Endothelial cell of umbilical vein (primary cell): Measurements from ENCODE around the gene SLC39A11.

ENCODE experiments used
- CTCF ChIP-seq, 2 donors: IDR thresholded peaks; 1 replicate in 1 of 2; 2 replicates in 1 of 2; pipeline ENCODE4 v1.5.1; 2011; ENCODE audit warnings: low read length in 2 of 2, mild to moderate bottlenecking in 2 of 2, moderate library complexity in 2 of 2, control low read depth in 1 of 2, inconsistent platforms in 1 of 2, low read depth in 1 of 2; ENCODE audit not compliant: insufficient read depth in 1 of 2; ENCODE audit errors: extremely low read depth in 1 of 2
- EZH2 ChIP-seq: IDR thresholded peaks from 2 replicates; pipeline ENCODE4 v1.6.1; 2012; ENCODE audit warnings: borderline replicate concordance, low read depth, mild to moderate bottlenecking, moderate library complexity, low read length, inconsistent platforms; ENCODE audit not compliant: severe bottlenecking
- FOS ChIP-seq: IDR thresholded peaks from 2 replicates; pipeline ENCODE4 v1.6.1; 2011; ENCODE audit warnings: mild to moderate bottlenecking, low read length, moderate library complexity, borderline replicate concordance; ENCODE audit not compliant: insufficient read depth
- GATA2 ChIP-seq: IDR thresholded peaks from 2 replicates; pipeline ENCODE4 v1.7.0; 2011; ENCODE audit warnings: low read depth, mild to moderate bottlenecking, moderate library complexity, mixed read lengths, low read length; ENCODE audit not compliant: insufficient read length, insufficient read depth
- JUN ChIP-seq: IDR thresholded peaks from 2 replicates; pipeline ENCODE4 v1.6.1; 2011; ENCODE audit warnings: borderline replicate concordance, low read depth; ENCODE audit not compliant: insufficient read length, insufficient read depth
- MAX ChIP-seq: IDR thresholded peaks from 2 replicates; pipeline ENCODE4 v1.6.1; 2011; ENCODE audit not compliant: insufficient read depth, insufficient read length
- MYC ChIP-seq: IDR thresholded peaks from one replicate; pipeline ENCODE4 v1.6.1; 2011; ENCODE audit warnings: mild to moderate bottlenecking, low read depth, low read length
- POLR2A ChIP-seq: IDR thresholded peaks from 2 replicates; pipeline ENCODE4 v1.6.1; 2012; ENCODE audit warnings: low read depth, mild to moderate bottlenecking, control low read depth, low read length
- POLR2AphosphoS5 ChIP-seq: IDR thresholded peaks from 2 replicates; pipeline ENCODE4 v1.6.1; 2012; ENCODE audit warnings: low read depth, mild to moderate bottlenecking, control low read depth, low read length, moderate library complexity; ENCODE audit not compliant: insufficient read depth

DNA sequence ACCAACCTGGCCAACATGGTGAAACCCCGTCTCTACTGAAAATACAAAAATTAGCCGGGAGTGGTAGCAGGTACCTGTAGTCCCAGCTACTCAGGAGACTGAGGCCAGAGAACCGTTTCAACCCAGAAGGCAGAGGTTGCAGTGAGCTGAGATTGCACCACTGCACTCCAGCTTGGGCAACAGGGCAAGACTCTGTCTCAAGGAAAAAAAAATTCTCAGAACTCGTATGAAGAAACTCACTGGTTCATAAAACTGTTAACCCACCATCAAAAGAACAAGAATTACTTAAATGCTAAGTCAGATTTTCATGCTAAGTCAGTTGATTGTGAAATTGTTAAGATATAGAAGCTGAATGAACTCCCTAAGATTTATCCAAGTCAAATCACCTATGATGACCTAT, 31.3 kb downstream of the SLC39A11 start:
- TF ChIP-seq EZH2 (no peak), CTCF (IDR thresholded peaks at IDR 0.05; ENCODE audit: extremely low read depth in 1 of 2, insufficient read depth in 1 of 2, low read depth in 1 of 2, low read length in 2 of 2) (no peak), POLR2AphosphoS5 (no peak), POLR2A (no peak), FOS (no peak), MAX (no peak), JUN (no peak), MYC (no peak), GATA2 (no peak)
